GM18526 (cell line): ENCODE results near the gene KCNK5.
A peak's percentile ranks its signal among the peaks of the same experiment; 100 is the strongest.

Source experiments
- POLR2A ChIP-seq: IDR thresholded peaks from 3 replicates; pipeline ENCODE4 v1.6.1; 2011; ENCODE audit not compliant: insufficient read length; ENCODE audit errors: extremely low read depth

KCNK5 gene

GRCh38 chr6:39228992-39229767 lies at the start of gene KCNK5:
Gene KCNK5 (minus strand): TSS chr6:39229475. CDS start chr6:39229111, 364 bp downstream.
- peak; percentile 33 for TF ChIP-seq POLR2A

GRCh38 chr6:39276379-39276995 lies 47.2 kb upstream of the KCNK5 start:
- TF ChIP-seq POLR2A: no peak

GRCh38 chr6:39274903-39275302 lies 45.6 kb upstream of the KCNK5 start:
- TF ChIP-seq POLR2A: no peak

- TF ChIP-seq POLR2A: no peak
Observed at GRCh38 chr6:39274471-39274870, 45.2 kb upstream of the KCNK5 start.

- TF ChIP-seq POLR2A: no peak
Observed at GRCh38 chr6:39273406-39273821, 44.1 kb upstream of the KCNK5 start.

GRCh38 chr6:39269961-39270360 lies 40.7 kb upstream of the KCNK5 start:
- no peak for TF ChIP-seq POLR2A

- no peak for TF ChIP-seq POLR2A
Observed at GRCh38 chr6:39268721-39269120, 39.4 kb upstream of the KCNK5 start.

- no peak for TF ChIP-seq POLR2A
Observed at GRCh38 chr6:39268171-39268570, 38.9 kb upstream of the KCNK5 start.

GRCh38 chr6:39266782-39267355 lies 37.6 kb upstream of the KCNK5 start:
- TF ChIP-seq POLR2A: no peak

GRCh38 chr6:39266375-39266774 lies 37.1 kb upstream of the KCNK5 start:
- TF ChIP-seq POLR2A: no peak

- TF ChIP-seq POLR2A: no peak
Observed at GRCh38 chr6:39263303-39264037, 34.2 kb upstream of the KCNK5 start.

GRCh38 chr6:39261751-39262150 lies 32.5 kb upstream of the KCNK5 start:
- no peak for TF ChIP-seq POLR2A

GRCh38 chr6:39260953-39261352 lies 31.7 kb upstream of the KCNK5 start:
- no peak for TF ChIP-seq POLR2A

- TF ChIP-seq POLR2A: no peak
Observed at GRCh38 chr6:39260456-39260855, 31.2 kb upstream of the KCNK5 start.

GRCh38 chr6:39256294-39256940 lies 27.1 kb upstream of the KCNK5 start:
- no peak for TF ChIP-seq POLR2A

GRCh38 chr6:39254999-39255535 lies 25.8 kb upstream of the KCNK5 start:
- no peak for TF ChIP-seq POLR2A
